SK-N-SH (cell line): ENCODE results near the gene IFNW1. TPM values are rescaled to one million over a fixed set of nuclear protein-coding genes. Genes with fewer than 3 reads are reported as not detected.
"Not testable (repeated sequence)": the region's sequence is repeated elsewhere in the genome, so short reads cannot be mapped to it uniquely, and the experiment has no call there.

Experiments used
- CTCF ChIA-PET: fragments of 300-600, 350-600 bp; formaldehyde crosslinking; extraction: SDS; loops from one replicate; lab custom pipeline; 2021; lab: Yijun Ruan, JAX
- POLR2A ChIA-PET: fragments of 350-600 bp; sonication (Branson Sonifier 250); formaldehyde crosslinking; extraction: SDS; loops from one replicate; lab custom pipeline; 2020; ENCODE audit warnings: antibody characterized with exemption, inconsistent platforms; lab: Yijun Ruan, JAX
- DNase-seq: peaks from one replicate; pipeline ENCODE4 v3.0.0; 2012
- H2AFZ ChIP-seq: fragments of 200-600 bp; sonication (generic); 2 replicates; pipeline ENCODE4 v1.8.1; 2016; ENCODE audit warnings: antibody characterized with exemption, mild to moderate bottlenecking, low read depth
- H3F3A ChIP-seq: fragments of 200-600 bp; sonication (generic); replicated peaks from 2 replicates; pipeline ENCODE3; 2016; ENCODE audit warnings: antibody characterized with exemption, mild to moderate bottlenecking; ENCODE audit not compliant: insufficient read depth
- H3K27ac ChIP-seq, 2 experiments: fragments of 200-500 bp in 1 of 2; fragments of 200-600 bp in 1 of 2; sonication (Bioruptor generic) in 1 of 2; sonication (generic), shearing (Covaris generic) in 1 of 2; 2 replicates each; pipeline versions ENCODE4 v1.5.1 to v1.6.1; 2014 to 2016; ENCODE audit warnings: low read depth in 2 of 2, inconsistent platforms in 1 of 2, low read length in 1 of 2, mild to moderate bottlenecking in 1 of 2, mixed read lengths in 1 of 2
- H3K27me3 ChIP-seq: fragments of 200-600 bp; sonication (generic), shearing (Covaris generic); 2 replicates; pipeline ENCODE4 v1.6.1; 2016; ENCODE audit warnings: mixed run types; ENCODE audit not compliant: insufficient read depth
- H3K36me3 ChIP-seq, 2 experiments: fragments of 200-500 bp in 1 of 2; fragments of 200-600 bp in 1 of 2; sonication (Bioruptor generic) in 1 of 2; sonication (generic) in 1 of 2; replicated peaks in 1 of 2; 2 replicates each; pipeline versions ENCODE3 to v1.5.1; 2014 to 2016; ENCODE audit warnings: low read length in 1 of 2, mild to moderate bottlenecking in 1 of 2; ENCODE audit not compliant: insufficient read depth in 2 of 2, control insufficient read depth in 1 of 2
- H3K4me1 ChIP-seq, 2 experiments: fragments of 200-500 bp in 1 of 2; fragments of 200-600 bp in 1 of 2; sonication (Bioruptor generic) in 1 of 2; sonication (generic), shearing (Covaris generic) in 1 of 2; 2 replicates each; pipeline versions ENCODE4 v1.5.1 to v1.6.1; 2014 to 2016; ENCODE audit warnings: low read depth in 1 of 2, low read length in 1 of 2, mixed run types in 1 of 2; ENCODE audit not compliant: insufficient read depth in 2 of 2, control insufficient read depth in 1 of 2
- H3K4me2 ChIP-seq: fragments of 200-600 bp; sonication (generic), shearing (Covaris generic); 2 replicates; pipeline ENCODE4 v1.6.1; 2017; ENCODE audit warnings: mixed run types
- H3K4me3 ChIP-seq, 2 experiments: fragments of 200-500 bp in 1 of 2; fragments of 200-600 bp in 1 of 2; sonication (Bioruptor generic) in 1 of 2; sonication (generic), shearing (Covaris generic) in 1 of 2; 2 replicates each; pipeline versions ENCODE4 v1.5.1 to v1.8.1; 2014 to 2016; ENCODE audit warnings: low read depth in 2 of 2, inconsistent platforms in 1 of 2, low read length in 1 of 2, mild to moderate bottlenecking in 1 of 2, mixed read lengths in 1 of 2, moderate library complexity in 1 of 2
- H3K79me2 ChIP-seq: fragments of 200-600 bp; sonication (generic); 2 replicates; pipeline ENCODE4 v1.8.1; 2017; ENCODE audit warnings: mild to moderate bottlenecking; ENCODE audit not compliant: insufficient read depth
- H3K9ac ChIP-seq: fragments of 200-600 bp; sonication (generic); 2 replicates; pipeline ENCODE4 v1.6.1; 2017; ENCODE audit warnings: mixed run types
- H3K9me2 ChIP-seq: fragments of 200-600 bp; sonication (generic); 2 replicates; pipeline ENCODE4 v1.6.1; 2017; ENCODE audit warnings: mixed run types
- H3K9me3 ChIP-seq: fragments of 200-600 bp; sonication (generic); 2 replicates; pipeline ENCODE4 v1.6.1; 2017; ENCODE audit warnings: mixed run types, mild to moderate bottlenecking, moderate library complexity
- H4K20me1 ChIP-seq: fragments of 200-600 bp; sonication (generic); 2 replicates; pipeline ENCODE4 v1.6.1; 2017; ENCODE audit warnings: mild to moderate bottlenecking, mixed run types; ENCODE audit not compliant: insufficient read depth
- CTCF ChIP-seq: fragments of 200-600 bp; sonication (generic); IDR thresholded peaks from 2 replicates; pipeline ENCODE4 v1.6.1; 2017; ENCODE audit warnings: antibody characterized with exemption, mild to moderate bottlenecking, moderate library complexity
- GATA2 ChIP-seq: sonication (generic); formaldehyde crosslinking; IDR thresholded peaks from 2 replicates; pipeline ENCODE4 v1.5.0; 2020; ENCODE audit warnings: mild to moderate bottlenecking, missing genetic modification reagents
- MEF2A ChIP-seq: IDR thresholded peaks from 2 replicates; pipeline ENCODE4 v1.4.0; 2012; ENCODE audit warnings: low read depth, borderline replicate concordance
- RAD21 ChIP-seq: IDR thresholded peaks from 2 replicates; pipeline ENCODE4 v1.6.1; 2012; ENCODE audit warnings: mild to moderate bottlenecking, low read length
- SIN3A ChIP-seq: IDR thresholded peaks from 2 replicates; pipeline ENCODE4 v1.6.1; 2012; ENCODE audit warnings: low read depth, mild to moderate bottlenecking, low read length, moderate library complexity, borderline replicate concordance
- TAF1 ChIP-seq: IDR thresholded peaks from 2 replicates; pipeline ENCODE4 v1.6.1; 2012; ENCODE audit warnings: low read depth, mild to moderate bottlenecking, low read length, moderate library complexity, borderline replicate concordance
- WGBS: methylation state at CpG from one replicate; pipeline ENCODE4 v1.1.6; 2017; ENCODE audit warnings: low lambda C conversion rate; 5-methylcytosine and 5-hydroxymethylcytosine counted together
- polyA plus RNA-seq, 3 experiments: library from polyadenylated mRNA; depleted of rRNA; stranded (reverse); fragments of >200 nt; gene quantifications; 2 replicates each; pipeline ENCODE4 v1.2.3, GENCODE V29; 2012

Gene IFNW1
- not detected in 2 replicates for polyA plus RNA-seq (2012; rRNA removed)
- not detected in 2 replicates for polyA plus RNA-seq (2012; cell fraction: cytosol; rRNA removed)
- polyA plus RNA-seq (2012; cell fraction: nucleus; rRNA removed), result not detected in 2 replicates

- no peak within 1 kb of the TSS for H3K9ac ChIP-seq
- no peaks in the 10 kb centered on the region for H4K20me1 ChIP-seq
- H3K9me2 ChIP-seq, result no peaks in the 10 kb centered on the region
- POLR2A ChIA-PET, result no interaction called here
- H2AFZ ChIP-seq, result no peak within 1 kb of the TSS
- no peak within 1 kb of the TSS for H3K4me2 ChIP-seq
- H3K4me1 ChIP-seq, result no peaks in the 10 kb centered on the region
- TF ChIP-seq GATA2 (CRISPR knock-in tag), result no peak
- TF ChIP-seq MEF2A, result no peak
- TF ChIP-seq TAF1, result no peak
- TF ChIP-seq SIN3A, result no peak
- TF ChIP-seq CTCF, result peak; percentile 10; the same call in 1 of the 2 replicates
- CTCF ChIA-PET, result interaction anchor here (1.4 to 1.7 kb wide), 2 partner anchors 9 to 94 kb away, joined by 4 to 5 read pairs; no protein-coding TSS in a partner anchor
- no peaks in the 10 kb centered on the region for H3K36me3 ChIP-seq
- H3K79me2 ChIP-seq, result no peaks in the 10 kb centered on the region
- no peaks in the 10 kb centered on the region for H3K27me3 ChIP-seq
- peak; percentile 5 for DNase-seq
- H3K27ac ChIP-seq, result no peak within 1 kb of the TSS
- H3F3A ChIP-seq, result no peaks in the 10 kb centered on the region
- no peaks in the 10 kb centered on the region for H3K9me3 ChIP-seq
- no peak within 1 kb of the TSS for H3K4me3 ChIP-seq
- WGBS, result 0% methylated on average over 1 of the region's 1 CpG
Measured at GRCh38 chr9:21141427-21141882, at the start of gene IFNW1. IFNW1 (minus strand) TSS chr9:21141832; CDS start chr9:21141570, 262 bp downstream.

DNA sequence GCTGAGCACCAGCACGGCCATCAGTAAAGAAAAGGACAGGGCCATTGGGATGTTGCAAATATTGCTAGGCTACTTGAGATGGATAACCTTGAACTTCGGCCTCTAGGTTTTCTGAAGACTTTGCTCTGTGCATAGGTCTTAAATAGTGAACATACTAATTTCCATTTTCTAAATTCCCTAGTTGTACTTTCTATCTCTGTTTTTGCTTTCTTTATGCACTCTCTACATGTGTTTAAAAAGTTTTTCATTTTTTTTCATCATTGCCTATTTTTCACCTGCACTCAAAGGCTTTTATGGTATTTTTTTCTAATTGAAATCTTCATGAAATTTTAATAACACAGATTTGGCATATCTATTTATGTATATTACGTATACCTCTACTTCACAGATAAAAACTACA, 45.9 kb upstream of the IFNW1 start, which contains the start of gene IFNA4:
TSS of gene IFNA4 (minus strand) at position 101 of the 400 bp plus-strand sequence. CDS start at position 45, 56 bp downstream.
- H3K4me1 ChIP-seq, H3K9me3 ChIP-seq, H3F3A ChIP-seq, H4K20me1 ChIP-seq, CTCF ChIA-PET, DNase-seq, H3K79me2 ChIP-seq, H3K9me2 ChIP-seq, POLR2A ChIA-PET, H3K4me2 ChIP-seq, H2AFZ ChIP-seq, H3K27ac ChIP-seq, H3K36me3 ChIP-seq, H3K9ac ChIP-seq, H3K4me3 ChIP-seq, H3K27me3 ChIP-seq: not testable (repeated sequence)
- WGBS, result 8% methylated on average over 3 of the region's 3 CpGs

GRCh38 chr9:21182810-21183736, 41.4 kb upstream of the IFNW1 start:
- H3K36me3 ChIP-seq, H3K4me3 ChIP-seq, H3K27ac ChIP-seq, H3F3A ChIP-seq, H3K9ac ChIP-seq, H3K79me2 ChIP-seq, POLR2A ChIA-PET, H2AFZ ChIP-seq, H4K20me1 ChIP-seq, H3K4me1 ChIP-seq, DNase-seq, H3K27me3 ChIP-seq, H3K9me3 ChIP-seq, H3K4me2 ChIP-seq, H3K9me2 ChIP-seq: not testable (repeated sequence)
- CTCF ChIA-PET, result interaction anchor here (0.6 to 1.7 kb wide), 13 partner anchors 8 to 213 kb away, joined by 3 to 9 read pairs (median 4); partner anchors contain the start of gene IFNA21
- 2% methylated on average over 4 of the region's 4 CpGs for WGBS
- peak; percentile 29; the same call in 1 of the 2 replicates for TF ChIP-seq RAD21
- TF ChIP-seq CTCF, result peak; percentile 52
